CD4-positive, alpha-beta T cell (primary cell): ENCODE results near the gene OGDH. TPM values are rescaled to one million over a fixed set of nuclear protein-coding genes. Genes with fewer than 3 reads are reported as not detected.
A peak's percentile ranks its signal among the peaks of the same experiment; 100 is the strongest.

ENCODE experiments used
- ATAC-seq: fragments of 200-7000 bp; cut with Tn5 transposase; one replicate; pipeline ENCODE4 v1.10.0; 2022; ENCODE audit warnings: mild to moderate bottlenecking; ENCODE audit not compliant: poor library complexity
- CTCF ChIA-PET: fragments of 350-600 bp; sonication (Branson Sonifier 250); formaldehyde crosslinking; loops from one replicate; lab custom pipeline; 2021; ENCODE audit warnings: antibody characterized with exemption, inconsistent platforms; lab: Charles Lee
- POLR2A ChIA-PET: fragments of 350-600 bp; sonication (Branson Sonifier 250); formaldehyde crosslinking; loops from one replicate; lab custom pipeline; 2021; ENCODE audit warnings: antibody characterized with exemption, inconsistent platforms; lab: Charles Lee
- DNase-seq, 14 experiments: peaks; one replicate each; pipeline ENCODE4 v3.0.0-alpha.2; 2013 to 2020; ENCODE audit warnings: mixed read lengths in 2 of 14
- H3K27ac ChIP-seq, 2 donors: one replicate each; pipeline versions ENCODE4 v1.5.1 to v1.7.0; 2013; ENCODE audit warnings: low read length in 2 of 2, low read depth in 1 of 2, mild to moderate bottlenecking in 1 of 2
- H3K27me3 ChIP-seq, 2 experiments: 1 replicate in 1 of 2; 2 replicates in 1 of 2; pipeline versions ENCODE4 v1.6.1 to v1.7.0; 2013; ENCODE audit warnings: low read length in 2 of 2, control low read depth in 1 of 2, mild to moderate bottlenecking in 1 of 2, moderate library complexity in 1 of 2; ENCODE audit not compliant: insufficient read depth in 2 of 2, control insufficient read depth in 1 of 2
- H3K36me3 ChIP-seq: one replicate; pipeline ENCODE4 v1.6.1; 2013; ENCODE audit warnings: low read length, control low read depth; ENCODE audit not compliant: insufficient read depth
- H3K4me1 ChIP-seq: one replicate; pipeline ENCODE4 v1.6.1; 2013; ENCODE audit warnings: low read length, control low read depth; ENCODE audit not compliant: insufficient read depth
- H3K4me3 ChIP-seq: one replicate; pipeline ENCODE4 v1.5.1; 2013; ENCODE audit warnings: mild to moderate bottlenecking, low read length, moderate library complexity
- H3K9me3 ChIP-seq, 2 experiments: 1 replicate in 1 of 2; 2 replicates in 1 of 2; pipeline versions ENCODE4 v1.6.1 to v1.7.0; 2013; ENCODE audit warnings: low read length in 2 of 2, mild to moderate bottlenecking in 2 of 2, control low read depth in 1 of 2, moderate library complexity in 1 of 2; ENCODE audit not compliant: control insufficient read depth in 1 of 2, insufficient read depth in 1 of 2
- H3K27ac Mint-ChIP-seq: one replicate; pipeline ENCODE4 v1.8.0; 2020; ENCODE audit warnings: mixed read lengths
- H3K27me3 Mint-ChIP-seq: one replicate; pipeline ENCODE4 v1.8.0; 2021; ENCODE audit warnings: mixed read lengths
- H3K36me3 Mint-ChIP-seq: one replicate; pipeline ENCODE4 v1.8.0; 2021; ENCODE audit warnings: low read depth, mixed read lengths
- H3K4me1 Mint-ChIP-seq: one replicate; pipeline ENCODE4 v1.8.0; 2021; ENCODE audit warnings: low read depth, mixed read lengths
- H3K4me3 Mint-ChIP-seq: one replicate; pipeline ENCODE4 v1.8.0; 2020; ENCODE audit warnings: mild to moderate bottlenecking, mixed read lengths
- H3K9me3 Mint-ChIP-seq: one replicate; pipeline ENCODE4 v1.8.0; 2020; ENCODE audit warnings: mixed read lengths
- CTCF ChIP-seq: fragments of 200-600 bp; IDR thresholded peaks from one replicate; pipeline ENCODE4 v1.8.0; 2022; ENCODE audit warnings: antibody characterized with exemption, mild to moderate bottlenecking
- intact Hi-C, 2 experiments: fragments of 100-400 bp; cut with DNase I in 1 of 2; cut with micrococcal nuclease in 1 of 2; formaldehyde crosslinking; loops; one replicate each; pipeline versions ENCODE4 v1.15.1 to v1.9.0; 2023 to 2025; cut with DNase I, micrococcal nuclease
- total RNA-seq, 174 experiments: library from RNA in 2 of 174; stranded (reverse) in 2 of 174; gene quantifications; one replicate each; pipeline ENCODE4 v1.2.3 and lab custom pipeline; 2021 to 2026

Gene OGDH
- total RNA-seq, 2 experiments from 2014 or later = 39.8 to 43.8 TPM

GRCh38 chr7:44574287-44574872 lies 32.0 kb upstream of the OGDH start:
- intact Hi-C loops = loop anchor here (1.0 to 10.0 kb wide), 3 partner anchors 8 to 647 kb away; partner anchors contain the start of genes DBNL (in 1 of the 2), TMED4 (in 1 of the 2) and UBE2D4 (in 1 of the 2)

GRCh38 chr7:44575054-44575453 lies 31.4 kb upstream of the OGDH start:
- no peak overlapping the region for H3K27ac ChIP-seq
- peaks cover 52% of the 10 kb centered on the region for H3K4me1 Mint-ChIP-seq
- no peaks in the 10 kb centered on the region for H3K9me3 ChIP-seq
- H3K36me3 ChIP-seq = peaks cover 64% of the 10 kb centered on the region
- no peaks in the 10 kb centered on the region for H3K27me3 ChIP-seq
- peaks cover 85% of the 10 kb centered on the region for H3K36me3 Mint-ChIP-seq
- no peak overlapping the region for H3K4me3 ChIP-seq
- intact Hi-C loops = loop anchor here in 1 of 2 experiments (10.0 kb wide), 1 partner anchor 530 kb away; the partner anchor contains the start of gene DBNL
- CTCF ChIA-PET = interaction anchor here (2.2 kb wide), 1 partner anchor 10 kb away, joined by 18 read pairs; no protein-coding TSS in a partner anchor
- H3K9me3 Mint-ChIP-seq = no peaks in the 10 kb centered on the region
- no peak for DNase-seq
- H3K4me1 ChIP-seq = peaks cover 41% of the 10 kb centered on the region
- no peak for ATAC-seq
- peak overlapping the region; percentile 99 for H3K27ac Mint-ChIP-seq
- POLR2A ChIA-PET = interaction anchor here (0.7 to 3.9 kb wide), 3 partner anchors 85 to 300 kb away, joined by 3 to 43 read pairs (median 13); partner anchors contain the start of genes NUDCD3 and PPIA
- H3K4me3 Mint-ChIP-seq = peak overlapping the region; percentile 95
- no peak for TF ChIP-seq CTCF
- no peaks in the 10 kb centered on the region for H3K27me3 Mint-ChIP-seq

More at GRCh38 chr7:44574287-44574872, 32.0 kb upstream of the OGDH start:
- TF ChIP-seq CTCF = no peak
- ATAC-seq (peak; percentile 27), DNase-seq (peak in 1 of 14 experiments; percentile 9)
- Histone ChIP-seq H3K4me1 (peaks cover 36% of the 10 kb centered on the region), H3K9me3 (no peaks in the 10 kb centered on the region), H3K4me3 (peak overlapping the region; percentile 71), H3K36me3 (peaks cover 64% of the 10 kb centered on the region), H3K27me3 (no peaks in the 10 kb centered on the region), H3K27ac (peak overlapping the region; percentile 77 to 82)
- Mint-ChIP-seq H3K4me1 (peaks cover 51% of the 10 kb centered on the region), H3K4me3 (peak overlapping the region; percentile 95), H3K27me3 (no peaks in the 10 kb centered on the region), H3K36me3 (peaks cover 85% of the 10 kb centered on the region), H3K9me3 (no peaks in the 10 kb centered on the region), H3K27ac (peak overlapping the region; percentile 99)
- POLR2A ChIA-PET = interaction anchor here (0.6 to 3.9 kb wide), 20 partner anchors 8 to 1642 kb away, joined by 3 to 43 read pairs (median 4); partner anchors contain the start of genes H2AZ2, MRPL32, MRPS24 and NUDCD3
- CTCF ChIA-PET = interaction anchor here (0.8 to 2.2 kb wide), 2 partner anchors 9 to 529 kb away, joined by 3 to 18 read pairs; partner anchors contain the start of gene DBNL

GRCh38 chr7:44576228-44576627 lies 30.2 kb upstream of the OGDH start:
- peaks cover 50% of the 10 kb centered on the region for H3K4me1 ChIP-seq
- Mint-ChIP-seq H3K36me3 (peaks cover 83% of the 10 kb centered on the region), H3K27me3 (no peaks in the 10 kb centered on the region), H3K4me1 (peaks cover 62% of the 10 kb centered on the region), H3K4me3 (peak overlapping the region; percentile 64), H3K9me3 (no peaks in the 10 kb centered on the region), H3K27ac (peak overlapping the region; percentile 99)
- intact Hi-C loops = loop anchor here in 1 of 2 experiments (10.0 kb wide), 1 partner anchor 531 kb away; the partner anchor contains the start of gene DBNL
- DNase-seq (no peak), ATAC-seq (no peak)
- H3K36me3 ChIP-seq = peaks cover 64% of the 10 kb centered on the region
- H3K27me3 ChIP-seq = no peaks in the 10 kb centered on the region
- POLR2A ChIA-PET = interaction anchor here (0.7 to 1.2 kb wide), 2 partner anchors 48 to 87 kb away, joined by 3 to 4 read pairs; no protein-coding TSS in a partner anchor
- no peak overlapping the region for H3K4me3 ChIP-seq
- H3K9me3 ChIP-seq = no peaks in the 10 kb centered on the region
- TF ChIP-seq CTCF = no peak
- CTCF ChIA-PET = no interaction called here
- H3K27ac ChIP-seq = no peak overlapping the region
